Keratinocyte (primary cell): ENCODE results near the gene BTRC. TPM values are rescaled to one million over a fixed set of nuclear protein-coding genes. Genes with fewer than 3 reads are reported as not detected.

Experiments used
- DNase-seq: peaks from one replicate; pipeline ENCODE4 v3.0.0-alpha.2; 2011; ENCODE audit warnings: low read depth, missing footprints, low spot score
- FAIRE-seq: peaks from 2 replicates; lab custom pipeline; 2011; peaks lifted over from hg19 to GRCh38; lab: Jason Lieb, UNC
- H2AFZ ChIP-seq: 2 replicates; pipeline ENCODE4 v1.6.0; 2012; ENCODE audit warnings: low read length, control low read depth, inconsistent platforms; ENCODE audit not compliant: control insufficient read depth
- H3K27ac ChIP-seq: 2 replicates; pipeline ENCODE4 v1.5.1; 2011; ENCODE audit warnings: low read length; ENCODE audit not compliant: control insufficient read depth, insufficient read depth
- H3K27me3 ChIP-seq: 3 replicates; pipeline ENCODE4 v1.6.0; 2011; ENCODE audit warnings: low read length; ENCODE audit not compliant: control insufficient read depth, insufficient read depth; ENCODE audit errors: extremely low read depth
- H3K36me3 ChIP-seq, 2 experiments: 2 replicates in 1 of 2; 3 replicates in 1 of 2; pipeline ENCODE4 v1.5.1; 2011; ENCODE audit warnings: low read length in 2 of 2, mild to moderate bottlenecking in 1 of 2; ENCODE audit not compliant: control insufficient read depth in 2 of 2, insufficient read depth in 2 of 2; ENCODE audit errors: extremely low read depth in 1 of 2
- H3K4me1 ChIP-seq: 3 replicates; pipeline ENCODE4 v1.5.1; 2011; ENCODE audit warnings: low read length; ENCODE audit not compliant: control insufficient read depth, insufficient read depth; ENCODE audit errors: extremely low read depth
- H3K4me2 ChIP-seq: 3 replicates; pipeline ENCODE4 v1.6.0; 2011; ENCODE audit warnings: low read depth, low read length; ENCODE audit not compliant: control insufficient read depth, insufficient read depth; ENCODE audit errors: extremely low read depth
- H3K4me3 ChIP-seq, 3 experiments: fragments of 200-600 bp in 1 of 3; sonication (generic) in 1 of 3; 2 replicates in 2 of 3; 3 replicates in 1 of 3; pipeline ENCODE4 v1.5.1; 2011 to 2016; ENCODE audit warnings: low read length in 3 of 3, mild to moderate bottlenecking in 3 of 3, control low read depth in 2 of 3, inconsistent platforms in 1 of 3, low read depth in 1 of 3, mixed read lengths in 1 of 3, mixed run types in 1 of 3, moderate library complexity in 1 of 3; ENCODE audit not compliant: control insufficient read depth in 2 of 3, insufficient read depth in 2 of 3; ENCODE audit errors: extremely low read depth in 1 of 3
- H3K79me2 ChIP-seq: 2 replicates; pipeline ENCODE4 v1.6.0; 2012; ENCODE audit warnings: low read length; ENCODE audit not compliant: control insufficient read depth, insufficient read depth
- H3K9ac ChIP-seq: 3 replicates; pipeline ENCODE4 v1.6.0; 2011; ENCODE audit warnings: low read length; ENCODE audit not compliant: control insufficient read depth, insufficient read depth; ENCODE audit errors: extremely low read depth
- H3K9me1 ChIP-seq: 3 replicates; pipeline ENCODE4 v1.6.0; 2011; ENCODE audit warnings: low read length; ENCODE audit not compliant: control insufficient read depth, insufficient read depth; ENCODE audit errors: extremely low read depth
- H3K9me3 ChIP-seq: 2 replicates; pipeline ENCODE4 v1.5.1; 2012; ENCODE audit warnings: low read depth, low read length; ENCODE audit not compliant: control insufficient read depth
- H4K20me1 ChIP-seq: 3 replicates; pipeline ENCODE4 v1.6.0; 2011; ENCODE audit warnings: low read length; ENCODE audit not compliant: control insufficient read depth, insufficient read depth; ENCODE audit errors: extremely low read depth
- EZH2 ChIP-seq: IDR thresholded peaks from one replicate; pipeline ENCODE4 v1.6.1; 2012; ENCODE audit warnings: inconsistent platforms, mild to moderate bottlenecking, low read length, moderate library complexity
- dilution Hi-C: fragments of 300-500 bp; cut with MboI; formaldehyde crosslinking; loops from one replicate; pipeline ENCODE4 v1.7.0; 2020; ENCODE audit warnings: low sequenced_read_pairs; ENCODE audit not compliant: extremely low pct_ligation_motif_present
- polyA plus RNA-seq, 5 experiments: library from polyadenylated mRNA; depleted of rRNA in 3 of 5; stranded (reverse) in 3 of 5; stranded (forward) in 1 of 5; unstranded in 1 of 5; fragments of >200 nt; gene quantifications; 1 replicate in 1 of 5; 2 replicates in 3 of 5; 3 replicates in 1 of 5; pipeline versions ENCODE4 v1.2.1 to v1.2.3, GENCODE V29; 2011 to 2012; ENCODE audit warnings: missing spikeins in 2 of 5, low read depth in 1 of 5, low replicate concordance in 1 of 5
- TF ChIP-seq, protein P1 (sequence below), 3 experiments: IDR thresholded peaks in 1 of 3; conservative IDR thresholded peaks in 1 of 3; optimal IDR thresholded peaks in 1 of 3; 2 replicates in 2 of 3; 3 replicates in 1 of 3; pipeline versions ENCODE3 to v1.5.1; 2011; ENCODE audit warnings: low read length in 3 of 3, mild to moderate bottlenecking in 3 of 3, moderate library complexity in 2 of 3, control low read depth in 1 of 3, inconsistent platforms in 1 of 3; ENCODE audit not compliant: insufficient read depth in 2 of 3; ENCODE audit errors: extremely low read depth in 1 of 3

BTRC gene
- polyA plus RNA-seq, 1 donor (not counting 4 experiments of a cell fraction or from before 2014, with no cell fraction given) = 21.7 TPM

DNA sequence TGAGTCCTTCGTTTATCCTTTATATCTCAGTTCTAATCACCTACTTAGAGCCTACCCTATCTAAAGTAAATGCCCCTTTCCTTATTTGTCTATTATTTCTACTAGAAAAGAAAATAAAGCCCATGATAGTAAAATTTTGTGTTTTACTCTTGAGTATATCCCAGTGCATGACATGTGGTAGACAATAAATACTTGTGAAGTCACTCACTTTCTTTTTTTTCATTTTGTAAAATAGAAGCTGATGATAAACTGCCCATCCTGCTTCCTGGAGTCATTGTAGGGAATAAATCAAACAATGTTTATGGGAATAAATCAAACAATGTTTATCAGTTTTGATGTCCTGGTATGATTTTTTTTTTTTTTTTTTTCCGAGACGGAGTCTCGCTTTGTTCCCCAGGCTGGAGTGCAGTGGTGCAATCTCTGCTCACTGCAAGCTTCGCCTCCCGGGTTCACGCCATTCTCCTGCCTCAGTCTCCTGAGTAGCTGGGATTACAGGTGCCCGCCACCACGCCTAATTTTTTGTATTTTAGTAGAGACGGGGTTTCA lies 36.1 kb downstream of the BTRC start:
- H3K9ac ChIP-seq = no peak overlapping the region
- no peaks in the 10 kb centered on the region for H3K79me2 ChIP-seq
- H3K4me2 ChIP-seq = no peak overlapping the region
- H3K27ac ChIP-seq = no peak overlapping the region
- H3K36me3 ChIP-seq = no peaks in the 10 kb centered on the region
- FAIRE-seq = no peak
- no peaks in the 10 kb centered on the region for H3K9me3 ChIP-seq
- DNase-seq = no peak
- no peaks in the 10 kb centered on the region for H3K27me3 ChIP-seq
- H3K4me3 ChIP-seq = no peak overlapping the region
- no peak overlapping the region for H2AFZ ChIP-seq
- dilution Hi-C loops = no loop called here
- H3K4me1 ChIP-seq = peaks cover 9% of the 10 kb centered on the region
- H3K9me1 ChIP-seq = no peaks in the 10 kb centered on the region
- no peaks in the 10 kb centered on the region for H4K20me1 ChIP-seq
- TF ChIP-seq EZH2 = no peak

DNA sequence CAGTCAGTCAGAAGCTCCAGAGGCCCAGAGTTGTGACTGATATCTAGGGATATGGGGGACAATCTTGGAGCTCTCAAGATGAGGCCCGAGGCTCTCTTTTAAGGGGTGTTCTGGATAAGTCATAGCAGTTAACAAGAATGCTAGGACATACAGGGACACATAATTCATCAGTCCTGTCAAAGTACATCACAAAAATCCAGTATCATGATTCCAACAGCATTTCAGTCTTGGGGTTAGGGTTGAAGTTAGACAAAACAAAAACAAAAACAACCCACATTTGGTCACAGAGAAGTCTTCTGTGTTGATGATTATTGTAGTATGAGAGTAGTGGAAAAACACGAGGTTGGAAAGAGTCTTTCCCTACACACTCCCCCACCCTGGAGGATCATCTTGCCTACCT lies 39.4 kb downstream of the BTRC start:
- Histone ChIP-seq H2AFZ (no peak overlapping the region), H3K4me2 (no peak overlapping the region), H3K9ac (no peak overlapping the region), H3K4me3 (no peak overlapping the region), H3K9me3 (no peaks in the 10 kb centered on the region), H3K4me1 (peaks cover 11% of the 10 kb centered on the region), H3K27ac (no peak overlapping the region), H3K27me3 (no peaks in the 10 kb centered on the region), H3K79me2 (no peaks in the 10 kb centered on the region), H3K9me1 (no peaks in the 10 kb centered on the region), H3K36me3 (no peaks in the 10 kb centered on the region), H4K20me1 (no peaks in the 10 kb centered on the region)
- no peak for FAIRE-seq
- DNase-seq = no peak
- dilution Hi-C loops = no loop called here
- TF ChIP-seq, protein P1, sequence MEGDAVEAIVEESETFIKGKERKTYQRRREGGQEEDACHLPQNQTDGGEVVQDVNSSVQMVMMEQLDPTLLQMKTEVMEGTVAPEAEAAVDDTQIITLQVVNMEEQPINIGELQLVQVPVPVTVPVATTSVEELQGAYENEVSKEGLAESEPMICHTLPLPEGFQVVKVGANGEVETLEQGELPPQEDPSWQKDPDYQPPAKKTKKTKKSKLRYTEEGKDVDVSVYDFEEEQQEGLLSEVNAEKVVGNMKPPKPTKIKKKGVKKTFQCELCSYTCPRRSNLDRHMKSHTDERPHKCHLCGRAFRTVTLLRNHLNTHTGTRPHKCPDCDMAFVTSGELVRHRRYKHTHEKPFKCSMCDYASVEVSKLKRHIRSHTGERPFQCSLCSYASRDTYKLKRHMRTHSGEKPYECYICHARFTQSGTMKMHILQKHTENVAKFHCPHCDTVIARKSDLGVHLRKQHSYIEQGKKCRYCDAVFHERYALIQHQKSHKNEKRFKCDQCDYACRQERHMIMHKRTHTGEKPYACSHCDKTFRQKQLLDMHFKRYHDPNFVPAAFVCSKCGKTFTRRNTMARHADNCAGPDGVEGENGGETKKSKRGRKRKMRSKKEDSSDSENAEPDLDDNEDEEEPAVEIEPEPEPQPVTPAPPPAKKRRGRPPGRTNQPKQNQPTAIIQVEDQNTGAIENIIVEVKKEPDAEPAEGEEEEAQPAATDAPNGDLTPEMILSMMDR (optimal IDR thresholded peaks at IDR 0.05 in 1 of 3, IDR thresholded peaks at IDR 0.05 in 1 of 3, conservative IDR thresholded peaks at IDR 0.05 in 1 of 3; ENCODE audit: extremely low read depth in 1 of 3, insufficient read depth in 2 of 3, low read length in 3 of 3) = no peak
- TF ChIP-seq EZH2 = no peak
